Right hindlimb (tissue), 1 donor: Measurements from ENCODE around the gene ZNF165.
"Not testable (repeated sequence)": the region's sequence is repeated elsewhere in the genome, so short reads cannot be mapped to it uniquely, and the experiment has no call there.

Experiments
- DNase-seq: peaks from one replicate; pipeline ENCODE4 v3.0.0-alpha.2; 2018

Gene ZNF165

GRCh38 chr6:28080381-28080630 is at the start of gene ZNF165:
Gene ZNF165 (plus strand): TSS chr6:28080568. CDS start chr6:28085481, 4,913 bp downstream.
- DNase-seq: not testable (repeated sequence)

- no peak for DNase-seq
Observed at GRCh38 chr6:28053584-28053983, 26.8 kb upstream of the ZNF165 start.

- DNase-seq: no peak
Observed at GRCh38 chr6:28060405-28060804, 20.0 kb upstream of the ZNF165 start.

- DNase-seq: no peak
Observed at GRCh38 chr6:28064272-28064671, 16.1 kb upstream of the ZNF165 start.

GRCh38 chr6:28068067-28068466 is 12.3 kb upstream of the ZNF165 start:
- no peak for DNase-seq

GRCh38 chr6:28070968-28071367 is 9.4 kb upstream of the ZNF165 start:
- DNase-seq: not testable (repeated sequence)

GRCh38 chr6:28078050-28078449 is 2.3 kb upstream of the ZNF165 start:
- no peak for DNase-seq

GRCh38 chr6:28078836-28079235 is 1.5 kb upstream of the ZNF165 start:
- DNase-seq: no peak

- peak; percentile 97 for DNase-seq
Observed at GRCh38 chr6:28080631-28081485, 490 bp downstream of the ZNF165 start.

GRCh38 chr6:28081486-28081751 is 1.1 kb downstream of the ZNF165 start:
- no peak for DNase-seq

- no peak for DNase-seq
Observed at GRCh38 chr6:28082939-28083338, 2.6 kb downstream of the ZNF165 start.

GRCh38 chr6:28089054-28089453 is 8.7 kb downstream of the ZNF165 start:
- no peak for DNase-seq

GRCh38 chr6:28090917-28091586 is 10.7 kb downstream of the ZNF165 start:
- peak; percentile 45 for DNase-seq

GRCh38 chr6:28102222-28102621 is 21.9 kb downstream of the ZNF165 start:
- not testable (repeated sequence) for DNase-seq

- DNase-seq: not testable (repeated sequence)
Observed at GRCh38 chr6:28102699-28103098, 22.3 kb downstream of the ZNF165 start.

- DNase-seq: peak; percentile 84
Observed at GRCh38 chr6:28104392-28105244, 24.2 kb downstream of the ZNF165 start.

GRCh38 chr6:28105245-28105639 is 24.9 kb downstream of the ZNF165 start:
- DNase-seq: no peak

GRCh38 chr6:28107506-28107905 is 27.1 kb downstream of the ZNF165 start:
- DNase-seq: no peak

GRCh38 chr6:28111964-28112363 is 31.6 kb downstream of the ZNF165 start:
- no peak for DNase-seq

GRCh38 chr6:28115799-28116198 is 35.4 kb downstream of the ZNF165 start:
- DNase-seq: no peak

GRCh38 chr6:28117386-28118050 is 37.1 kb downstream of the ZNF165 start:
- DNase-seq: no peak

GRCh38 chr6:28118217-28118616 is 37.8 kb downstream of the ZNF165 start:
- no peak for DNase-seq

GRCh38 chr6:28121876-28122275 is 41.5 kb downstream of the ZNF165 start:
- no peak for DNase-seq
